Measurements from ENCODE around the gene MRPL21. TPM values are rescaled to one million over a fixed set of nuclear protein-coding genes. Genes with fewer than 3 reads are reported as not detected.

MRPL21 gene
- total RNA-seq, 6 donors from 2014 or later: 17.8 to 50.8 (median 32.3) TPM

DNA sequence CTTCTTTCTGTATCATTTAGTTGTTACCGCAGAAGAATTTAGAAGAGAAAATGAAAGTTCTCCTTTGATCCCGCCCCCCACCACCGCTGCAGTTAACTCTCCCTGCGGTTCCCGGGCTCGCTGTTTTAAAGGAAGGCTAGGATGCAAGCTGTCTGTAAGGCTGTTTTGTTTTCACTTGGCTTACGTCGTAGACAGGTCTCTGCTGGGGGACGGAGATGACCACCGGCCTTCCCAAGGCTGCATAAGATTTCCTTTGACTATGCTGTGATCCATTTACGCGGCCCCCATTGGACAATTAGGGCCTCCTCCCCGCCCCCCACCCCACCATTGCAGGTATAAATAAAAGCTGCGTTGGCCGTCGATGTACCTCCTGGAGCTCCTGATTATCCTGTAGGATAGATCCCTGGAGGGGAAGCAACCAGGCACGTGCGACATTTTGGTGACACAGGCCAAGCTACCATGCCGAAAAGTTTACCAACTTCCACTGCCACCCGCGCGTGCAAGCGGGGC, 60.5 kb downstream of the MRPL21 start:
- H3K27me3 ChIP-seq: no peaks in the 10 kb centered on the region
- TF ChIP-seq, protein P1, sequence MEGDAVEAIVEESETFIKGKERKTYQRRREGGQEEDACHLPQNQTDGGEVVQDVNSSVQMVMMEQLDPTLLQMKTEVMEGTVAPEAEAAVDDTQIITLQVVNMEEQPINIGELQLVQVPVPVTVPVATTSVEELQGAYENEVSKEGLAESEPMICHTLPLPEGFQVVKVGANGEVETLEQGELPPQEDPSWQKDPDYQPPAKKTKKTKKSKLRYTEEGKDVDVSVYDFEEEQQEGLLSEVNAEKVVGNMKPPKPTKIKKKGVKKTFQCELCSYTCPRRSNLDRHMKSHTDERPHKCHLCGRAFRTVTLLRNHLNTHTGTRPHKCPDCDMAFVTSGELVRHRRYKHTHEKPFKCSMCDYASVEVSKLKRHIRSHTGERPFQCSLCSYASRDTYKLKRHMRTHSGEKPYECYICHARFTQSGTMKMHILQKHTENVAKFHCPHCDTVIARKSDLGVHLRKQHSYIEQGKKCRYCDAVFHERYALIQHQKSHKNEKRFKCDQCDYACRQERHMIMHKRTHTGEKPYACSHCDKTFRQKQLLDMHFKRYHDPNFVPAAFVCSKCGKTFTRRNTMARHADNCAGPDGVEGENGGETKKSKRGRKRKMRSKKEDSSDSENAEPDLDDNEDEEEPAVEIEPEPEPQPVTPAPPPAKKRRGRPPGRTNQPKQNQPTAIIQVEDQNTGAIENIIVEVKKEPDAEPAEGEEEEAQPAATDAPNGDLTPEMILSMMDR (IDR thresholded peaks at IDR 0.05): no peak
- TF ChIP-seq POLR2AphosphoS5 (IDR thresholded peaks at IDR 0.05): no peak
- H3K4me3 ChIP-seq: peak overlapping the region in 3 of 4 donors; percentile 84 to 94 (median 85)
- H3K9me3 ChIP-seq: no peaks in the 10 kb centered on the region
- WGBS, 2 donors: 4 to 10% methylated on average over 13 to 23 of the region's 23 CpGs
- peak overlapping the region; percentile 24 to 97 (median 70) for H3K27ac ChIP-seq
- DNase-seq: peak in 1 of 2 donors; percentile 35
- H3K4me1 ChIP-seq: peaks cover 29 to 55% (median 41%) of the 10 kb centered on the region in 4 donors
- ATAC-seq (ENCODE audit: low FRiP score in 2 of 2): no peak
- H3K36me3 ChIP-seq: no peaks in the 10 kb centered on the region

DNA sequence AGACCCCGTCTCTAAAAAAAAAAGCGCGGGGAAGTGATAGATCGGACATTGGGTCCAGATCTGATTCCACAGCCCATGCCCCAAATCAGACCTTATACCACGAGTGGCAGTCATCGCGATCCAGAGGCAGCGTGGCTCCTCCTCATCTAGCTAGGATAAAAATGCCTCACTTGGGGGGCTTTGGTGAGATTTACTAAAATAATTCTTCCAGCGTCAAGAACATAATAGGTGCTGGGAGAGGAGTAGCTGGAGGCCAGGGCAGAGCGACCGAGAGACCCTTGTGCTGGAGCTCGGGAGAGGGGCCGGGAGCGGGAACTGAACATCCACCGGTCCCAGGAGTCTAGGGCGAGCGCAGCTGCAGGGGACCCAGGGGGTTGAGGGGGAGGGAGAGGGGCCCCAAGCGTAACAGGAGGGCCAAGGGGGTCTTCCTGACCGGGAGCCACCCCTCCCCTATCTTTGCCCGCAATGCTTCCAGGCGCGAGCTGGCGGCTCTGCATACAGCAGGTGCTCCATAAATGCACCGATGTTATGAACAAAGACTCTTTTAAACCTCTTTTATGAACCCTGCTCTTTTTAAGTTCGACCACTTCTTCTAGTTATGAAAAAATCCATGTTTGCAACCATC, 61.1 kb downstream of the MRPL21 start:
- peak overlapping the region in 3 of 4 donors; percentile 95 to 97 (median 96) for H3K27ac ChIP-seq
- WGBS, 2 donors: 25 to 31% methylated on average over 25 of the region's 25 CpGs
- H3K9me3 ChIP-seq: no peaks in the 10 kb centered on the region
- H3K4me3 ChIP-seq: peak overlapping the region; percentile 27 to 94 (median 84)
- H3K27me3 ChIP-seq: no peaks in the 10 kb centered on the region
- peaks cover 35 to 61% (median 47%) of the 10 kb centered on the region in 4 donors for H3K4me1 ChIP-seq
- H3K36me3 ChIP-seq: no peaks in the 10 kb centered on the region
- DNase-seq (no peak), ATAC-seq (ENCODE audit: low FRiP score in 2 of 2) (no peak)
- TF ChIP-seq POLR2AphosphoS5 (IDR thresholded peaks at IDR 0.05): no peak
- TF ChIP-seq, protein P1 (IDR thresholded peaks at IDR 0.05): no peak

DNA sequence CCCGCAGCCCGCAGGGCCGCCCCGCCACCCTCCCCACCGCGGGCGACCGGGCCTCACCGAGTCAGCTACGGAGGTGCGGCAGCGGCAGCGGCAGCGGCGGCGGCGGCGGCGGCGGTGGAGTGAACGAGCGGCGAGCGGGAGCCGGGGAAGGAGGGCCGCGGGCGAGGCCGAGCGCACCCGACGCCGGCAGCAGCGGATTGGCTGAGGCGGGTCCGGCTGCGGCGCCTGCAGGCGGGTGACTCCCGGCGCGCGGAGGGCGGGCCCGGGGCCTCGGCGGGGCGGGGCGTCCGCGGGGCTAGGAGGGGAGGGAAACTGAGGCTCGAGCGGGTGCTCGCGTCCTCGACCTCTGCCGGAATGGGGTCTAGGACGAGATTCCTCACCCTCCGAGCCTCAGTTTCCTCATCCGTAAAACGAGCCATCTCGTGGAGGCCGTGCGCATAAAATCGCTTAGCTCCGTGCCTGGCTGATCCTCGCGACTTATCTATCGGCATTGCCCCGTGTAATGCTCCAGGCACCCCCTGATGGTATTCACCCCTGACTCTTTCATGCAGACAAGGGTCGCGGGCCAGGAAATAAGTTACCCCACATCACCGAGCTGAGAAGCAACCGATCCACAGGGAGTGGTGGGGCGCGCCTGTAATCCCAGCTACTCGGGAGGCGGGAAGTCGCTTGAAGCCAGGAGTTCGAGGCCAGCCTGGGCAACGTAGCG, 61.8 kb downstream of the MRPL21 start, which contains the start of gene CPT1A:
Gene CPT1A (minus strand): TSS at position 199 of the 709 bp plus-strand sequence. CDS start 26,442 bp downstream, outside the sequence.
- DNase-seq (peak; percentile 89 to 96), ATAC-seq (ENCODE audit: low FRiP score in 2 of 2) (peak; percentile 43 to 81)
- TF ChIP-seq POLR2AphosphoS5 (IDR thresholded peaks at IDR 0.05) (peak; percentile 43 to 54), EP300 (IDR thresholded peaks at IDR 0.05) (no peak), POLR2A (IDR thresholded peaks at IDR 0.05) (peak in 2 of 4 donors; percentile 26 to 76)
- TF ChIP-seq, protein P1 (IDR thresholded peaks at IDR 0.05): peak in 2 of 6 experiments; percentile 12 to 17
- H3K36me3 ChIP-seq: peaks cover 0 to 5% (median 0%) of the 10 kb centered on the region in 4 donors
- peak within 1 kb of the TSS; percentile 60 to 94 (median 84) for H3K4me3 ChIP-seq
- peak within 1 kb of the TSS; percentile 89 to 97 (median 96) for H3K27ac ChIP-seq
- no peaks in the 10 kb centered on the region for H3K27me3 ChIP-seq
- no peaks in the 10 kb centered on the region for H3K9me3 ChIP-seq
- peaks cover 42 to 67% (median 53%) of the 10 kb centered on the region in 4 donors for H3K4me1 ChIP-seq
- 18 to 26% methylated on average over 18 to 24 of the region's 82 CpGs for WGBS, 2 donors

Other genes with a start within 250 kb of the MRPL21 start
- under 1 TPM in 2 of 6 donors, not detected in 4; 0.54 TPM for gene GAL, start 219.3 kb downstream of the MRPL21 start, total RNA-seq
- gene TESMIN, start 152.3 kb downstream of the MRPL21 start, total RNA-seq: 1 to 10 TPM in 4 of 6 donors, under 1 TPM in 2; 0.76 to 7.3 (median 1.8) TPM
- 10 to 100 TPM; 38.2 to 91.8 (median 63.3) TPM for gene CPT1A, start 61.9 kb downstream of the MRPL21 start, total RNA-seq
- gene IGHMBP2, start 59 bp upstream of the MRPL21 start, total RNA-seq: 10 to 100 TPM; 11.7 to 84.9 (median 18.9) TPM
- gene MRGPRD, start 77.2 kb upstream of the MRPL21 start, total RNA-seq: not detected
- 10 to 100 TPM in 3 of 6 donors, 1 to 10 TPM in 3; 3.0 to 16.2 (median 10.7) TPM for gene MRGPRF, start 109.4 kb upstream of the MRPL21 start, total RNA-seq
- 10 to 100 TPM; 12.5 to 61.8 (median 18.8) TPM for gene TPCN2, start 145.1 kb upstream of the MRPL21 start, total RNA-seq

Measured in upper lobe of left lung (tissue), 6 donors.